GM19463 (cell line): Measurements from ENCODE around the gene FEZF2.

Experiments used
- ATAC-seq: cut with Tn5 transposase; IDR thresholded peaks from one replicate; pipeline ENCODE4 v1.9.1; 2021; ENCODE audit warnings: mild to moderate bottlenecking, moderate library complexity; ENCODE audit not compliant: unreplicated experiment

Gene FEZF2

GRCh38 chr3:62373215-62373614 is at the start of gene FEZF2:
Gene FEZF2 (minus strand): TSS chr3:62373550. CDS start chr3:62372868, 682 bp downstream.
- ATAC-seq, result no peak

- no peak for ATAC-seq
Measured at GRCh38 chr3:62421207-62421606, 47.9 kb upstream of the FEZF2 start.

GRCh38 chr3:62416144-62416543 is 42.8 kb upstream of the FEZF2 start:
- ATAC-seq, result no peak

GRCh38 chr3:62415312-62415801 is 42.0 kb upstream of the FEZF2 start:
- ATAC-seq, result no peak

GRCh38 chr3:62414786-62415185 is 41.4 kb upstream of the FEZF2 start:
- ATAC-seq, result no peak

- ATAC-seq, result no peak
Measured at GRCh38 chr3:62413687-62414086, 40.3 kb upstream of the FEZF2 start.

- no peak for ATAC-seq
Measured at GRCh38 chr3:62406945-62407344, 33.6 kb upstream of the FEZF2 start.

- no peak for ATAC-seq
Measured at GRCh38 chr3:62405566-62405965, 32.2 kb upstream of the FEZF2 start.

- ATAC-seq, result no peak
Measured at GRCh38 chr3:62405135-62405534, 31.8 kb upstream of the FEZF2 start.

- no peak for ATAC-seq
Measured at GRCh38 chr3:62404321-62404720, 31.0 kb upstream of the FEZF2 start.

- no peak for ATAC-seq
Measured at GRCh38 chr3:62403765-62404164, 30.4 kb upstream of the FEZF2 start.

- no peak for ATAC-seq
Measured at GRCh38 chr3:62392626-62393292, 19.4 kb upstream of the FEZF2 start.

- no peak for ATAC-seq
Measured at GRCh38 chr3:62387251-62387650, 13.9 kb upstream of the FEZF2 start.

GRCh38 chr3:62379321-62379798 is 6.0 kb upstream of the FEZF2 start:
- ATAC-seq, result no peak

- no peak for ATAC-seq
Measured at GRCh38 chr3:62378921-62379320, 5.6 kb upstream of the FEZF2 start.

- no peak for ATAC-seq
Measured at GRCh38 chr3:62378311-62378789, 5.0 kb upstream of the FEZF2 start.

- ATAC-seq, result no peak
Measured at GRCh38 chr3:62376906-62377877, 3.8 kb upstream of the FEZF2 start.

GRCh38 chr3:62376454-62376720 is 3.0 kb upstream of the FEZF2 start:
- no peak for ATAC-seq

GRCh38 chr3:62375655-62376453 is 2.5 kb upstream of the FEZF2 start:
- no peak for ATAC-seq

GRCh38 chr3:62374341-62375218 is 1.2 kb upstream of the FEZF2 start:
- no peak for ATAC-seq
